ENCODE measurements around the gene LMNTD1.

Gene LMNTD1

GRCh38 chr12:25552681-25553080 lies 402 bp downstream of the LMNTD1 start:
- TF ChIP-seq ZFX (IDR thresholded peaks at IDR 0.05), result no peak
- H3K27ac ChIP-seq, result no peak overlapping the region

GRCh38 chr12:25550186-25550585 lies 2.9 kb downstream of the LMNTD1 start:
- TF ChIP-seq ZFX (IDR thresholded peaks at IDR 0.05) (no peak), CTCF (conservative IDR thresholded peaks at IDR 0.05) (no peak)
- H3K27ac ChIP-seq, result no peak overlapping the region

GRCh38 chr12:25549120-25549519 lies 4.0 kb downstream of the LMNTD1 start:
- H3K27ac ChIP-seq, result no peak overlapping the region
- TF ChIP-seq ZFX (IDR thresholded peaks at IDR 0.05) (no peak), CTCF (conservative IDR thresholded peaks at IDR 0.05) (no peak)

GRCh38 chr12:25546318-25546717 lies 6.8 kb downstream of the LMNTD1 start:
- no peak for TF ChIP-seq ZFX (IDR thresholded peaks at IDR 0.05)
- TF ChIP-seq CTCF (conservative IDR thresholded peaks at IDR 0.05), result no peak
- no peak overlapping the region for H3K27ac ChIP-seq

- H3K27ac ChIP-seq, result no peak overlapping the region
- no peak for TF ChIP-seq CTCF (conservative IDR thresholded peaks at IDR 0.05)
- TF ChIP-seq ZFX (IDR thresholded peaks at IDR 0.05), result no peak
Measured at GRCh38 chr12:25533150-25533549, 19.9 kb downstream of the LMNTD1 start.

- no peak overlapping the region for H3K27ac ChIP-seq
- no peak for TF ChIP-seq CTCF (conservative IDR thresholded peaks at IDR 0.05)
- no peak for TF ChIP-seq ZFX (IDR thresholded peaks at IDR 0.05)
Measured at GRCh38 chr12:25531502-25532052, 21.5 kb downstream of the LMNTD1 start.

- no peak overlapping the region for H3K27ac ChIP-seq
- TF ChIP-seq ZFX (IDR thresholded peaks at IDR 0.05) (no peak), CTCF (conservative IDR thresholded peaks at IDR 0.05) (no peak)
Measured at GRCh38 chr12:25529738-25530137, 23.3 kb downstream of the LMNTD1 start.

GRCh38 chr12:25526778-25527177 lies 26.3 kb downstream of the LMNTD1 start:
- TF ChIP-seq CTCF (conservative IDR thresholded peaks at IDR 0.05) (no peak), ZFX (IDR thresholded peaks at IDR 0.05) (no peak)
- H3K27ac ChIP-seq, result no peak overlapping the region

All from C4-2B (cell line).